AG04450 (cell line): ENCODE results near the gene INO80E. TPM values are rescaled to one million over a fixed set of nuclear protein-coding genes. Genes with fewer than 3 reads are reported as not detected.

Source experiments
- CTCF ChIA-PET: fragments of 300-600, 350-600 bp; formaldehyde crosslinking; extraction: SDS; loops from one replicate; lab custom pipeline; 2022; ENCODE audit warnings: antibody characterized with exemption, inconsistent platforms; lab: Charles Lee
- POLR2A ChIA-PET: fragments of 350-600 bp; formaldehyde crosslinking; extraction: SDS; loops from one replicate; lab custom pipeline; 2021; ENCODE audit warnings: antibody characterized with exemption, inconsistent platforms; lab: Yijun Ruan, JAX
- DNase-seq: peaks from one replicate; pipeline ENCODE4 v3.0.0-alpha.2; 2011; ENCODE audit warnings: low read depth, low spot score
- H3K27ac ChIP-seq: one replicate; pipeline ENCODE4 v1.5.1; 2012; ENCODE audit warnings: low read depth, low read length, control low read depth
- H3K27me3 ChIP-seq: one replicate; pipeline ENCODE4 v1.6.0; 2012; ENCODE audit warnings: low read length; ENCODE audit not compliant: control insufficient read depth, insufficient read depth
- H3K4me3 ChIP-seq: 2 replicates; pipeline ENCODE4 v1.5.1; 2011; ENCODE audit warnings: mild to moderate bottlenecking, low read depth, low read length, control low read depth
- H3K9me3 ChIP-seq: 2 replicates; pipeline ENCODE4 v1.5.1; 2012; ENCODE audit warnings: low read length; ENCODE audit not compliant: control insufficient read depth, insufficient read depth
- polyA plus RNA-seq: library from polyadenylated mRNA; depleted of rRNA; stranded (reverse); fragments of >200 nt; gene quantifications from 2 replicates; pipeline ENCODE4 v1.2.3, GENCODE V29; 2011
- TF ChIP-seq, protein P1 (sequence below): IDR thresholded peaks from 2 replicates; pipeline ENCODE4 v1.5.1; 2011; ENCODE audit warnings: low read depth, low read length, control low read depth, inconsistent platforms

The INO80E gene
- polyA plus RNA-seq, 1 experiment, result 27.3 TPM

DNA sequence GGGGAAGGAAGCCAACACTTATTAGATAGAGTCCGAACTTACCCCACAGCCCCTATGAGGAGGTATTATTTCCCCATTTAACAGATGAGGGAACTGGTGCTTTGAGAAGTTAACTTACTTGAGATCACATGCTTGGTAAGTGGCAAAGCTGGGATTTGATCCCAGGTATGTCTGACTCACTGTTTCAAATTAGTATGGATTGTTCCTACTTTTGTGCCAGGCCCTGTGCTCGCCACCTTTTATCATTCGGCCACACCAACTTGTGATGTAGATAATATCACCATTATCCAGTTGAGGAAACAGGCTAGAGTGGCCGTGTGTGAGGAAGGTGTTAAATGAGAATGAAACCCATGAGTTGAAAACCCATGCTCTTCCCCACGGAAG is 11.3 kb upstream of the INO80E start:
- ChIA-PET CTCF (no interaction called here), POLR2A (no interaction called here)
- H3K4me3 ChIP-seq, result no peak overlapping the region
- TF ChIP-seq, protein P1, sequence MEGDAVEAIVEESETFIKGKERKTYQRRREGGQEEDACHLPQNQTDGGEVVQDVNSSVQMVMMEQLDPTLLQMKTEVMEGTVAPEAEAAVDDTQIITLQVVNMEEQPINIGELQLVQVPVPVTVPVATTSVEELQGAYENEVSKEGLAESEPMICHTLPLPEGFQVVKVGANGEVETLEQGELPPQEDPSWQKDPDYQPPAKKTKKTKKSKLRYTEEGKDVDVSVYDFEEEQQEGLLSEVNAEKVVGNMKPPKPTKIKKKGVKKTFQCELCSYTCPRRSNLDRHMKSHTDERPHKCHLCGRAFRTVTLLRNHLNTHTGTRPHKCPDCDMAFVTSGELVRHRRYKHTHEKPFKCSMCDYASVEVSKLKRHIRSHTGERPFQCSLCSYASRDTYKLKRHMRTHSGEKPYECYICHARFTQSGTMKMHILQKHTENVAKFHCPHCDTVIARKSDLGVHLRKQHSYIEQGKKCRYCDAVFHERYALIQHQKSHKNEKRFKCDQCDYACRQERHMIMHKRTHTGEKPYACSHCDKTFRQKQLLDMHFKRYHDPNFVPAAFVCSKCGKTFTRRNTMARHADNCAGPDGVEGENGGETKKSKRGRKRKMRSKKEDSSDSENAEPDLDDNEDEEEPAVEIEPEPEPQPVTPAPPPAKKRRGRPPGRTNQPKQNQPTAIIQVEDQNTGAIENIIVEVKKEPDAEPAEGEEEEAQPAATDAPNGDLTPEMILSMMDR, result no peak
- H3K27me3 ChIP-seq, result no peaks in the 10 kb centered on the region
- no peak overlapping the region for H3K27ac ChIP-seq
- DNase-seq, result no peak
- no peaks in the 10 kb centered on the region; the same call in 1 of the 2 replicates for H3K9me3 ChIP-seq

GRCh38 chr16:29985271-29985811 is 10.7 kb upstream of the INO80E start:
- Histone ChIP-seq H3K27me3 (no peaks in the 10 kb centered on the region), H3K9me3 (no peaks in the 10 kb centered on the region; the same call in 1 of the 2 replicates), H3K27ac (no peak overlapping the region), H3K4me3 (no peak overlapping the region)
- CTCF ChIA-PET, result no interaction called here
- POLR2A ChIA-PET, result no interaction called here
- TF ChIP-seq, protein P1, result no peak
- no peak for DNase-seq

DNA sequence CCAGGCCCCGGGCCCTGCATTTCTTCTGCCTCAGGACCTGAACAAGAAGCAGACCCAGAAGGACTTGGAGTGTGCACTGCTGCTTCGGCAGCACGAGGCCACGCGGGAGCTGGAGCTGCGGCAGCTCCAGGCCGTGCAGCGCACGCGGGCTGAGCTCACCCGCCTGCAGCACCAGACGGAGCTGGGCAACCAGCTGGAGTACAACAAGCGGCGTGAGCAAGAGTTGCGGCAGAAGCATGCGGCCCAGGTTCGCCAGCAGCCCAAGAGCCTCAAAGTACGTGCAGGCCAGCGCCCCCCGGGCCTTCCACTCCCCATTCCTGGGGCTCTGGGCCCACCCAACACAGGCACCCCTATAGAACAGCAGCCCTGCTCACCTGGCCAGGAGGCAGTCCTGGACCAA is 9.8 kb upstream of the INO80E start:
- H3K27ac ChIP-seq, result no peak overlapping the region
- TF ChIP-seq, protein P1, result no peak
- POLR2A ChIA-PET, result interaction anchor here (0.6 kb wide), 1 partner anchor 91 kb away, joined by 8 read pairs; no protein-coding TSS in a partner anchor
- CTCF ChIA-PET, result no interaction called here
- no peak for DNase-seq
- H3K27me3 ChIP-seq, result no peaks in the 10 kb centered on the region
- no peaks in the 10 kb centered on the region; the same call in 1 of the 2 replicates for H3K9me3 ChIP-seq
- no peak overlapping the region for H3K4me3 ChIP-seq

- Histone ChIP-seq H3K4me3 (no peak overlapping the region), H3K9me3 (no peaks in the 10 kb centered on the region; the same call in 1 of the 2 replicates), H3K27me3 (no peaks in the 10 kb centered on the region), H3K27ac (no peak overlapping the region)
- ChIA-PET CTCF (no interaction called here), POLR2A (interaction anchor here (0.6 kb wide), 1 partner anchor 92 kb away, joined by 8 read pairs; no protein-coding TSS in a partner anchor)
- TF ChIP-seq, protein P1, result no peak
- DNase-seq, result no peak
Measured at GRCh38 chr16:29986931-29987330, 9.1 kb upstream of the INO80E start.

DNA sequence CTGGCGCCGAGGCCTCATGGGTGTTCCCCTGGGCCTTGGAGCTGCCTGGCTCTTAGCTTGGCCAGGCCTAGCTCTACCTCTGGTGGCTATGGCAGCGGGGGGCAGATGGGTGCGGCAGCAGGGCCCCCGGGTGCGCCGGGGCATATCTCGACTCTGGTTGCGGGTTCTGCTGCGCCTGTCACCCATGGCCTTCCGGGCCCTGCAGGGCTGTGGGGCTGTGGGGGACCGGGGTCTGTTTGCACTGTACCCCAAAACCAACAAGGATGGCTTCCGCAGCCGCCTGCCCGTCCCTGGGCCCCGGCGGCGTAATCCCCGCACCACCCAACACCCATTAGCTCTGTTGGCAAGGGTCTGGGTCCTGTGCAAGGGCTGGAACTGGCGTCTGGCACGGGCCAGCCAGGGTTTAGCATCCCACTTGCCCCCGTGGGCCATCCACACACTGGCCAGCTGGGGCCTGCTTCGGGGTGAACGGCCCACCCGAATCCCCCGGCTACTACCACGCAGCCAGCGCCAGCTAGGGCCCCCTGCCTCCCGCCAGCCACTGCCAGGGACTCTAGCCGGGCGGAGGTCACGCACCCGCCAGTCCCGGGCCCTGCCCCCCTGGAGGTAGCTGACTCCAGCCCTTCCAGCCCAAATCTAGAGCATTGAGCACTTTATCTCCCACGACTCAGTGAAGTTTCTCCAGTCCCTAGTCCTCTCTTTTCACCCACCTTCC is 8.5 kb upstream of the INO80E start:
- no peaks in the 10 kb centered on the region for H3K27me3 ChIP-seq
- CTCF ChIA-PET, result no interaction called here
- no peak for DNase-seq
- no peak overlapping the region for H3K27ac ChIP-seq
- H3K4me3 ChIP-seq, result no peak overlapping the region
- POLR2A ChIA-PET, result interaction anchor here (0.7 kb wide), 1 partner anchor 44 kb away, joined by 4 read pairs; no protein-coding TSS in a partner anchor
- no peaks in the 10 kb centered on the region; the same call in 1 of the 2 replicates for H3K9me3 ChIP-seq
- TF ChIP-seq, protein P1, result no peak
